ENCODE measurements around the gene UNC5CL. TPM values are rescaled to one million over a fixed set of nuclear protein-coding genes. Genes with fewer than 3 reads are reported as not detected.

UNC5CL gene
- total RNA-seq, 1 experiment from 2014 or later: 0.58 TPM

DNA sequence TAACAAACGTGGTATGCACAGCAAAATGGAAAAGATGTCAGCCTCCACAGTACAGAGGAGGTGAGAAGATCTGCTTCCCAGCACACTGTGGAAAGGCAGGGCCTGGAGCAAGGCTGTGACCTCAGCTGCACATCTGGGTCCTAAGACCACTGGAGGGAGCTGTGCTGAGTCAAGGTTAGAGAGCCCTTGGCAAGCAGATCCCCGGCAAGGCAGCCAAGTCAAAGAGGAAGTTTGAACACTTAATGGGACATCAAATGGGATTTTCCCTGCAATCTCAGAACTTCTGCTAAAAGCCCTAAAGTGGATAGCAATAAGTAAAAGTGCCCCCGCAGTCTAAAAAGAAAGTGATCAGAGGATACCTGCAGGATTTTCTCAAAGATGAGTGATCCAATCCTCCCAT lies 39.5 kb downstream of the UNC5CL start:
- Histone ChIP-seq H3K4me1 (ENCODE audit: insufficient read depth, low read length) (peaks cover 30% of the 10 kb centered on the region), H3K9me2 (replicated peaks; ENCODE audit: low read length) (no peaks in the 10 kb centered on the region), H3K4me3 (ENCODE audit: low read length) (no peak overlapping the region), H3K36me3 (ENCODE audit: low read depth, low read length) (no peaks in the 10 kb centered on the region), H3K79me2 (ENCODE audit: low read length) (no peaks in the 10 kb centered on the region), H3K9ac (ENCODE audit: low read length) (no peak overlapping the region), H2AFZ (ENCODE audit: low read length) (no peak overlapping the region), H3K9me3 (ENCODE audit: low read length) (no peaks in the 10 kb centered on the region), H4K20me1 (ENCODE audit: low read length) (no peaks in the 10 kb centered on the region), H3F3A (ENCODE audit: low read length, unreplicated experiment) (peaks cover 8% of the 10 kb centered on the region), H3K4me2 (ENCODE audit: low read length) (no peak overlapping the region), H3K27me3 (ENCODE audit: low read length) (no peaks in the 10 kb centered on the region), H3K27ac (ENCODE audit: low read length) (no peak overlapping the region)
- intact Hi-C loops (cut with micrococcal nuclease): no loop called here
- CTCF ChIA-PET: no interaction called here
- BruUV-seq (replicated peaks): no TSS peak
- ATAC-seq (no peak), DNase-seq (peak; percentile 35)
- TF ChIP-seq, protein P1, sequence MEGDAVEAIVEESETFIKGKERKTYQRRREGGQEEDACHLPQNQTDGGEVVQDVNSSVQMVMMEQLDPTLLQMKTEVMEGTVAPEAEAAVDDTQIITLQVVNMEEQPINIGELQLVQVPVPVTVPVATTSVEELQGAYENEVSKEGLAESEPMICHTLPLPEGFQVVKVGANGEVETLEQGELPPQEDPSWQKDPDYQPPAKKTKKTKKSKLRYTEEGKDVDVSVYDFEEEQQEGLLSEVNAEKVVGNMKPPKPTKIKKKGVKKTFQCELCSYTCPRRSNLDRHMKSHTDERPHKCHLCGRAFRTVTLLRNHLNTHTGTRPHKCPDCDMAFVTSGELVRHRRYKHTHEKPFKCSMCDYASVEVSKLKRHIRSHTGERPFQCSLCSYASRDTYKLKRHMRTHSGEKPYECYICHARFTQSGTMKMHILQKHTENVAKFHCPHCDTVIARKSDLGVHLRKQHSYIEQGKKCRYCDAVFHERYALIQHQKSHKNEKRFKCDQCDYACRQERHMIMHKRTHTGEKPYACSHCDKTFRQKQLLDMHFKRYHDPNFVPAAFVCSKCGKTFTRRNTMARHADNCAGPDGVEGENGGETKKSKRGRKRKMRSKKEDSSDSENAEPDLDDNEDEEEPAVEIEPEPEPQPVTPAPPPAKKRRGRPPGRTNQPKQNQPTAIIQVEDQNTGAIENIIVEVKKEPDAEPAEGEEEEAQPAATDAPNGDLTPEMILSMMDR (conservative IDR thresholded peaks at IDR 0.05; ENCODE audit: low read depth, low read length): peak; percentile 44
- no peak for TF ChIP-seq EZH2phosphoT487 (IDR thresholded peaks at IDR 0.05; ENCODE audit: borderline replicate concordance, low read length)
- POLR2A ChIA-PET (ENCODE audit: unreplicated experiment): no interaction called here

DNA sequence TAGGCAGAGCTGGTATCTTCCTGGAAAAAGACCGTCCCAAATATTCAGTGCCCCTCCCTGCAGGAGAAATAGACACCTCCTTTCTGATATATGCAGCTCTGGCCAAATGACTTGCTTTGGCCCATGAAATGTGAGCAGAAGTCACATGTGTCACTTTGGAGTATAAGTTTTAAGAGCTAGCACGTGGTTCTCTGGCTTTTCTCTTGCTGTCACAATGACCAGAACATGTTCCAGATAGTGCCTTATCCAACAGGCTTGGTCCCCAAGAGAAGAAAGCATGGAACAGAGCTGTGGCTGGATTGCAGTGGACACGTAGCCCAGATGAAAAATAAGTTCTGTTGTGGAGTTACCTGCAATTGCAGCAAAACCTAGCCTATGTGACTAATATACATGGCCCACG lies 40.4 kb downstream of the UNC5CL start:
- Histone ChIP-seq H3F3A (ENCODE audit: low read length, unreplicated experiment) (peaks cover 8% of the 10 kb centered on the region), H3K9ac (ENCODE audit: low read length) (no peak overlapping the region), H3K27me3 (ENCODE audit: low read length) (no peaks in the 10 kb centered on the region), H3K4me3 (ENCODE audit: low read length) (no peak overlapping the region), H3K9me2 (replicated peaks; ENCODE audit: low read length) (no peaks in the 10 kb centered on the region), H3K27ac (ENCODE audit: low read length) (no peak overlapping the region), H3K36me3 (ENCODE audit: low read depth, low read length) (no peaks in the 10 kb centered on the region), H3K4me1 (ENCODE audit: insufficient read depth, low read length) (peaks cover 30% of the 10 kb centered on the region), H2AFZ (ENCODE audit: low read length) (no peak overlapping the region), H3K9me3 (ENCODE audit: low read length) (no peaks in the 10 kb centered on the region), H4K20me1 (ENCODE audit: low read length) (no peaks in the 10 kb centered on the region), H3K79me2 (ENCODE audit: low read length) (no peaks in the 10 kb centered on the region), H3K4me2 (ENCODE audit: low read length) (no peak overlapping the region)
- TF ChIP-seq EZH2 (IDR thresholded peaks at IDR 0.05; ENCODE audit: low read length, unreplicated experiment) (no peak), EZH2phosphoT487 (IDR thresholded peaks at IDR 0.05; ENCODE audit: borderline replicate concordance, low read length) (no peak)
- TF ChIP-seq, protein P1 (conservative IDR thresholded peaks at IDR 0.05; ENCODE audit: low read depth, low read length): no peak
- BruUV-seq (replicated peaks): no TSS peak
- intact Hi-C loops (cut with micrococcal nuclease): no loop called here
- ATAC-seq (no peak), DNase-seq (no peak)
- CTCF ChIA-PET: interaction anchor here (0.5 to 1.5 kb wide), 2 partner anchors 27 to 104 kb away, joined by 3 to 7 read pairs; no protein-coding TSS in a partner anchor
- POLR2A ChIA-PET (ENCODE audit: unreplicated experiment): no interaction called here

DNA sequence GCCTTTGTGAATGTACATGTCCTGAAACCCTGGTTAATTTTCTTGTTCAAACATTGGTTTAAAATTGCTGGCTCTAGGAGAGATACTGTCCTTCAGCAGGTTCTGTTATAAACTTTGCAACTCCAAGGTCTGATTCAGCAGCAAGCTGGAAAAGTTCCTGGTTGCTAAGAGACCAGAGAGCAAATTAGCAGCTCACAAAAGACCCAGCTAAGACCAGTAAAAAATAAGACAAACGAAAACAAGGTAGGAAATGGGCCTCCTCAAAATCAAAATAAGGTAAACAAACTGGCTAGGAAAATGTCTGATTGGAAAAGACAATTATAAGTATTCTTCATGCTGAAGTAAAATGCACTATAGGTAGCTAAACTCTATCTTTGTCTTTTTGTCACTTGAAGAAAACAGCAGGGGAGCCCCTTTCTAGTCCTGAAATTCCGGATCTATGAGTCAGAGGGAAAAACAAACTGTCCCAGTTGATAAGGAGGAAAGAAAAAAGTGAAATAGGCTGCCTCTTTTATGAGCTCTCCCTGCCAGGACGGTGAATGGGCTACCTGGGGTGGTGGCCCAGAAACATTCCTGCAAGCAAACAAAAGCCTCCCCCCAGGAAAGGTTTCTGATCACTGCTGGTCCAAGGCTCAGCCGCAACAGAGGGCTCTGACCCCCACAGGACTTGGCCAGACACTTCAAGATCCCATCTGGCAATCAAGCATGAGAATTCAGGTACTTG lies 41.6 kb downstream of the UNC5CL start:
- POLR2A ChIA-PET (ENCODE audit: unreplicated experiment): interaction anchor here (0.6 to 1.0 kb wide), 6 partner anchors 10 to 90 kb away, joined by 3 to 20 read pairs (median 4); no protein-coding TSS in a partner anchor
- peak overlapping the region; percentile 79 for H3K4me2 ChIP-seq (ENCODE audit: low read length)
- DNase-seq: peak; percentile 90

More for the DNA sequence above, 41.6 kb downstream of the UNC5CL start:
- H3F3A ChIP-seq (ENCODE audit: low read length, unreplicated experiment): peaks cover 8% of the 10 kb centered on the region
- H3K9ac ChIP-seq (ENCODE audit: low read length): peak overlapping the region; percentile 53
- peaks cover 30% of the 10 kb centered on the region for H3K4me1 ChIP-seq (ENCODE audit: insufficient read depth, low read length)
- BruUV-seq (replicated peaks): no TSS peak
- intact Hi-C loops (cut with micrococcal nuclease): loop anchor here (2.0 kb wide), 1 partner anchor 35 kb away; no protein-coding TSS in a partner anchor
- H3K9me3 ChIP-seq (ENCODE audit: low read length): no peaks in the 10 kb centered on the region
- H3K27me3 ChIP-seq (ENCODE audit: low read length): no peaks in the 10 kb centered on the region
- H3K79me2 ChIP-seq (ENCODE audit: low read length): no peaks in the 10 kb centered on the region
- H3K4me3 ChIP-seq (ENCODE audit: low read length): peak overlapping the region; percentile 23; the same call in 1 of the 2 replicates
- no peaks in the 10 kb centered on the region for H4K20me1 ChIP-seq (ENCODE audit: low read length)
- peak overlapping the region; percentile 88 for H3K27ac ChIP-seq (ENCODE audit: low read length)
- no peaks in the 10 kb centered on the region for H3K9me2 ChIP-seq (replicated peaks; ENCODE audit: low read length)
- ATAC-seq: peak; percentile 86
- TF ChIP-seq, protein P1 (conservative IDR thresholded peaks at IDR 0.05; ENCODE audit: low read depth, low read length): no peak
- TF ChIP-seq EZH2phosphoT487 (IDR thresholded peaks at IDR 0.05; ENCODE audit: borderline replicate concordance, low read length): no peak
- no peak for TF ChIP-seq EZH2 (IDR thresholded peaks at IDR 0.05; ENCODE audit: low read length, unreplicated experiment)
- peak overlapping the region; percentile 35 for H2AFZ ChIP-seq (ENCODE audit: low read length)
- H3K36me3 ChIP-seq (ENCODE audit: low read depth, low read length): no peaks in the 10 kb centered on the region
- CTCF ChIA-PET: interaction anchor here (0.6 to 1.6 kb wide), 3 partner anchors 31 to 103 kb away, joined by 4 to 7 read pairs (median 7); no protein-coding TSS in a partner anchor
